H1 (cell line): ENCODE results near the gene SLC38A10. TPM values are rescaled to one million over a fixed set of nuclear protein-coding genes. Genes with fewer than 3 reads are reported as not detected.

Experiments
- CTCF ChIA-PET: fragments of 300-600 bp; sonication (Branson Sonifier 250); formaldehyde crosslinking; loops from one replicate; lab custom pipeline; 2021; ENCODE audit not compliant: partially characterized antibody; lab: Charles Lee
- POLR2A ChIA-PET: fragments of 300-600 bp; sonication (Branson Sonifier 250); formaldehyde crosslinking; loops from one replicate; lab custom pipeline; 2021; ENCODE audit warnings: inconsistent platforms; ENCODE audit not compliant: partially characterized antibody; lab: Charles Lee
- DNase-seq, 2 experiments: peaks; one replicate each; pipeline versions ENCODE4 v3.0.0 to v3.0.0-alpha.2; 2010 to 2022; ENCODE audit warnings: low spot score in 2 of 2, low read depth in 1 of 2, mixed read lengths in 1 of 2
- FAIRE-seq: peaks from 2 replicates; lab custom pipeline; 2011; peaks lifted over from hg19 to GRCh38; lab: Jason Lieb, UNC
- H2AFZ ChIP-seq: 2 replicates; pipeline ENCODE4 v1.8.1; 2012; ENCODE audit warnings: low read length, inconsistent platforms
- H2AK5ac ChIP-seq: 2 replicates; pipeline ENCODE4 v1.6.1; 2013; ENCODE audit warnings: low read depth, low read length
- H2BK120ac ChIP-seq: replicated peaks from 2 replicates; pipeline ENCODE3; 2013; ENCODE audit warnings: low read depth, low read length, inconsistent platforms
- H2BK12ac ChIP-seq: 2 replicates; pipeline ENCODE4 v1.6.1; 2013; ENCODE audit warnings: low read depth, low read length
- H2BK15ac ChIP-seq: 2 replicates; pipeline ENCODE4 v1.6.1; 2013; ENCODE audit warnings: low read length
- H2BK20ac ChIP-seq: 2 replicates; pipeline ENCODE4 v1.6.1; 2013; ENCODE audit warnings: low read length
- H2BK5ac ChIP-seq: 2 replicates; pipeline ENCODE4 v1.6.1; 2013; ENCODE audit warnings: low read depth, low read length
- H3K14ac ChIP-seq: 2 replicates; pipeline ENCODE4 v1.6.1; 2013; ENCODE audit warnings: inconsistent platforms; ENCODE audit not compliant: insufficient read length
- H3K18ac ChIP-seq: 2 replicates; pipeline ENCODE4 v1.6.1; 2013; ENCODE audit warnings: low read length; ENCODE audit errors: extremely low read depth
- H3K23ac ChIP-seq: 2 replicates; pipeline ENCODE4 v1.6.1; 2013; ENCODE audit warnings: inconsistent platforms; ENCODE audit not compliant: insufficient read length
- H3K23me2 ChIP-seq: 2 replicates; pipeline ENCODE4 v1.6.1; 2013; ENCODE audit warnings: low read depth, low read length
- H3K27ac ChIP-seq: 2 replicates; pipeline ENCODE4 v1.6.1; 2011; ENCODE audit warnings: low read depth, low read length, inconsistent platforms
- H3K27me3 ChIP-seq, 4 experiments: replicated peaks in 1 of 4; 1 replicate in 1 of 4; 2 replicates in 3 of 4; pipeline versions ENCODE4 v1.6.1 to v1.8.1; 2011 to 2013; ENCODE audit warnings: low read length in 3 of 4, mild to moderate bottlenecking in 3 of 4, inconsistent platforms in 2 of 4, mixed read lengths in 2 of 4, moderate library complexity in 1 of 4; ENCODE audit not compliant: control insufficient read depth in 3 of 4, insufficient read depth in 3 of 4; ENCODE audit errors: extremely low read depth in 1 of 4
- H3K36me3 ChIP-seq, 4 experiments: 2 replicates each; pipeline versions ENCODE4 v1.6.1 to v1.8.1; 2011 to 2013; ENCODE audit warnings: mild to moderate bottlenecking in 4 of 4, low read length in 3 of 4, moderate library complexity in 2 of 4, control low read depth in 1 of 4, inconsistent platforms in 1 of 4; ENCODE audit not compliant: insufficient read depth in 4 of 4, control insufficient read depth in 2 of 4
- H3K4ac ChIP-seq: replicated peaks from 2 replicates; pipeline ENCODE3; 2013; ENCODE audit warnings: low read length, low read depth, mixed read lengths, inconsistent platforms; ENCODE audit not compliant: insufficient read length
- H3K4me1 ChIP-seq, 4 experiments: replicated peaks in 1 of 4; 1 replicate in 1 of 4; 2 replicates in 3 of 4; pipeline versions ENCODE4 v1.6.1 to v1.8.1; 2011 to 2013; ENCODE audit warnings: low read length in 3 of 4, inconsistent platforms in 2 of 4, mixed read lengths in 1 of 4; ENCODE audit not compliant: insufficient read depth in 4 of 4, control insufficient read depth in 3 of 4
- H3K4me2 ChIP-seq, 2 experiments: 2 replicates each; pipeline versions ENCODE4 v1.6.1 to v1.8.1; 2011 to 2013; ENCODE audit warnings: low read depth in 2 of 2, low read length in 2 of 2, control low read depth in 1 of 2, inconsistent platforms in 1 of 2, mild to moderate bottlenecking in 1 of 2; ENCODE audit not compliant: insufficient read depth in 1 of 2
- H3K4me3 ChIP-seq, 4 experiments: fragments of 200-600, 300-600 bp in 1 of 4; sonication (generic), shearing (Covaris generic), sonication (Bioruptor Twin) in 1 of 4; 2 replicates each; pipeline versions ENCODE4 v1.5.1 to v1.8.1; 2011 to 2016; ENCODE audit warnings: low read length in 4 of 4, low read depth in 3 of 4, control low read depth in 2 of 4, inconsistent platforms in 2 of 4, mild to moderate bottlenecking in 2 of 4, mixed read lengths in 1 of 4, moderate library complexity in 1 of 4; ENCODE audit not compliant: insufficient read depth in 2 of 4; ENCODE audit errors: extremely low read depth in 1 of 4
- H3K56ac ChIP-seq: replicated peaks from 2 replicates; pipeline ENCODE3; 2013; ENCODE audit warnings: low read depth, mild to moderate bottlenecking, mixed read lengths, low read length, inconsistent platforms; ENCODE audit not compliant: insufficient read length
- H3K79me1 ChIP-seq: 2 replicates; pipeline ENCODE4 v1.6.1; 2013; ENCODE audit warnings: low read depth, low read length, control low read depth
- H3K79me2 ChIP-seq, 2 experiments: 2 replicates each; pipeline versions ENCODE4 v1.6.1 to v1.8.1; 2012 to 2013; ENCODE audit warnings: low read length in 2 of 2, mild to moderate bottlenecking in 2 of 2, inconsistent platforms in 1 of 2; ENCODE audit not compliant: insufficient read depth in 2 of 2, control insufficient read depth in 1 of 2
- H3K9ac ChIP-seq, 4 experiments: replicated peaks in 1 of 4; 1 replicate in 1 of 4; 2 replicates in 3 of 4; pipeline versions ENCODE4 v1.6.1 to v1.8.1; 2011 to 2013; ENCODE audit warnings: low read depth in 3 of 4, low read length in 3 of 4, control low read depth in 2 of 4, mild to moderate bottlenecking in 2 of 4, moderate library complexity in 2 of 4, inconsistent platforms in 1 of 4; ENCODE audit errors: extremely low read depth in 1 of 4
- H3K9me3 ChIP-seq, 2 experiments: 2 replicates each; pipeline versions ENCODE4 v1.6.1 to v1.8.1; 2012 to 2013; ENCODE audit warnings: mild to moderate bottlenecking in 2 of 2, moderate library complexity in 2 of 2, control low read depth in 1 of 2, inconsistent platforms in 1 of 2, low read depth in 1 of 2, low read length in 1 of 2, mixed read lengths in 1 of 2; ENCODE audit not compliant: insufficient read depth in 2 of 2
- H4K20me1 ChIP-seq, 2 experiments: replicated peaks in 1 of 2; 2 replicates each; pipeline versions ENCODE3 to v1.8.1; 2011 to 2013; ENCODE audit warnings: inconsistent platforms in 2 of 2, low read length in 2 of 2, mild to moderate bottlenecking in 1 of 2; ENCODE audit not compliant: insufficient read depth in 2 of 2, control insufficient read depth in 1 of 2
- H4K5ac ChIP-seq: 2 replicates; pipeline ENCODE4 v1.6.1; 2013; ENCODE audit warnings: low read length, low read depth, mixed read lengths, inconsistent platforms; ENCODE audit not compliant: insufficient read length
- H4K8ac ChIP-seq: 2 replicates; pipeline ENCODE4 v1.8.0; 2013; ENCODE audit warnings: mild to moderate bottlenecking, moderate library complexity, low read length, inconsistent platforms; ENCODE audit not compliant: insufficient read depth; ENCODE audit errors: extremely low read depth
- H4K91ac ChIP-seq: replicated peaks from 2 replicates; pipeline ENCODE3; 2013; ENCODE audit warnings: low read length, mixed read lengths, inconsistent platforms; ENCODE audit not compliant: insufficient read length
- BCL11A ChIP-seq, 2 experiments: IDR thresholded peaks; one replicate each; pipeline ENCODE4 v1.6.1; 2011; ENCODE audit warnings: low read depth in 2 of 2, low read length in 2 of 2, mild to moderate bottlenecking in 2 of 2
- CTCF ChIP-seq, 3 experiments: IDR thresholded peaks; 1 replicate in 2 of 3; 2 replicates in 1 of 3; pipeline versions ENCODE4 v1.5.1 to v1.6.1; 2011; ENCODE audit warnings: low read length in 3 of 3, mild to moderate bottlenecking in 3 of 3, inconsistent platforms in 2 of 3, low read depth in 1 of 3, moderate library complexity in 1 of 3; ENCODE audit not compliant: insufficient read depth in 1 of 3; ENCODE audit errors: control extremely low read depth in 1 of 3
- WGBS, 2 experiments: shearing (Covaris generic) in 1 of 2; methylation state at CpG; one replicate each; pipeline versions ENCODE4 v1.1.6 to v1.1.7; 2013 to 2015; ENCODE audit warnings: low lambda C conversion rate in 2 of 2, mixed read lengths in 2 of 2, inconsistent platforms in 1 of 2, low coverage in 1 of 2, missing lambda C conversion rate in 1 of 2; ENCODE audit not compliant: insufficient replicate concordance in 2 of 2, insufficient coverage in 1 of 2, insufficient read length in 1 of 2; ENCODE audit errors: extremely low coverage in 1 of 2, missing lambda C conversion rate in 1 of 2; 5-methylcytosine and 5-hydroxymethylcytosine counted together
- polyA plus RNA-seq, 7 experiments: library from polyadenylated mRNA; depleted of rRNA in 3 of 7; stranded (reverse) in 5 of 7; unstranded in 2 of 7; fragments of >200 nt in 5 of 7; fragments of 200-250 nt in 2 of 7; gene quantifications; 1 replicate in 5 of 7; 2 replicates in 1 of 7; 4 replicates in 1 of 7; pipeline versions ENCODE4 v1.2.1 to v1.2.3, GENCODE V29; 2011 to 2013; ENCODE audit warnings: missing spikeins in 2 of 7, mixed read lengths in 2 of 7
- total RNA-seq: library from RNA; stranded (reverse); fragmentation: NEBNext Ultra II Directional; extraction: Animal tissue kit (Norgen Biotek cat#: 25700); gene quantifications from 2 replicates; pipeline ENCODE4 v1.2.1, GENCODE V29; 2021

SLC38A10 gene
- total and polyA plus RNA-seq, 2 of the 8 experiments (the other 6 are each of a cell fraction or from before 2014, with no cell fraction given), result 26.4 to 41.0 TPM

- Histone ChIP-seq H4K8ac (peak overlapping the region; percentile 59; the same call in 1 of the 2 replicates), H3K27ac (no peak overlapping the region), H2BK12ac (peak overlapping the region; percentile 29; the same call in 1 of the 2 replicates), H3K4ac (peak overlapping the region; percentile 78), H2BK5ac (peak overlapping the region; percentile 66; the same call in 1 of the 2 replicates), H2AK5ac (no peak overlapping the region), H3K56ac (no peak overlapping the region), H4K20me1 (no peaks in the 10 kb centered on the region), H3K18ac (peak overlapping the region; percentile 90), H3K79me1 (no peaks in the 10 kb centered on the region), H2AFZ (no peak overlapping the region), H2BK120ac (no peak overlapping the region), H3K9ac (no peak overlapping the region), H2BK20ac (peak overlapping the region; percentile 75; the same call in 1 of the 2 replicates), H2BK15ac (peak overlapping the region; percentile 81; the same call in 1 of the 2 replicates), H4K5ac (peak overlapping the region; percentile 15), H3K9me3 (no peaks in the 10 kb centered on the region), H4K91ac (peak overlapping the region; percentile 74), H3K36me3 (no peaks in the 10 kb centered on the region), H3K23ac (no peak overlapping the region), H3K4me2 (no peak overlapping the region; a peak in 1 of 4 replicates), H3K79me2 (no peaks in the 10 kb centered on the region), H3K4me3 (no peak overlapping the region), H3K14ac (no peak overlapping the region), H3K4me1 (peaks cover 13 to 37% (median 30%) of the 10 kb centered on the region in 4 experiments), H3K23me2 (no peaks in the 10 kb centered on the region), H3K27me3 (peaks cover 0 to 8% (median 0%) of the 10 kb centered on the region in 4 experiments; a peak in 3 of 7 replicates)
- CTCF ChIA-PET, result interaction anchor here (0.7 to 1.8 kb wide), 23 partner anchors 10 to 208 kb away, joined by 3 to 6 read pairs (median 3); partner anchors contain the start of genes BAHCC1 and SLC38A10
- POLR2A ChIA-PET, result interaction anchor here (0.6 to 1.7 kb wide), 5 partner anchors 11 to 69 kb away, joined by 3 to 9 read pairs (median 3); partner anchors contain the start of gene BAHCC1
- DNase-seq (no peak), FAIRE-seq (no peak)
- WGBS, 2 experiments, result 71% methylated on average over 23 of the region's 23 CpGs; no CpG with 5 or more reads in 1 of the 2 experiments
- TF ChIP-seq BCL11A (IDR thresholded peaks at IDR 0.05; ENCODE audit: low read depth in 2 of 2, low read length in 2 of 2) (no peak), CTCF (IDR thresholded peaks at IDR 0.05; ENCODE audit: control extremely low read depth in 1 of 3, insufficient read depth in 1 of 3, low read depth in 1 of 3, low read length in 3 of 3) (peak in 2 of 3 experiments; percentile 2 to 27; a peak in 1 of 4 replicates)
These were observed 35.1 kb upstream of the SLC38A10 start for GRCh38 chr17:81329927-81330883.
